NCI-H2107 treated with DMSO at 0.1 percent for 48 hours (cell line): Measurements from ENCODE around the gene NUDCD3.
"Not testable (repeated sequence)": the region's sequence is repeated elsewhere in the genome, so short reads cannot be mapped to it uniquely, and the experiment has no call there.

Experiments
- DNase-seq: peaks from one replicate; lab custom pipeline; 2025; ENCODE audit not compliant: unreplicated experiment; lab: John Stamatoyannopoulos, UW

NUDCD3 gene

GRCh38 chr7:44449584-44449928 lies 40.9 kb downstream of the NUDCD3 start:
- no peak for DNase-seq

DNA sequence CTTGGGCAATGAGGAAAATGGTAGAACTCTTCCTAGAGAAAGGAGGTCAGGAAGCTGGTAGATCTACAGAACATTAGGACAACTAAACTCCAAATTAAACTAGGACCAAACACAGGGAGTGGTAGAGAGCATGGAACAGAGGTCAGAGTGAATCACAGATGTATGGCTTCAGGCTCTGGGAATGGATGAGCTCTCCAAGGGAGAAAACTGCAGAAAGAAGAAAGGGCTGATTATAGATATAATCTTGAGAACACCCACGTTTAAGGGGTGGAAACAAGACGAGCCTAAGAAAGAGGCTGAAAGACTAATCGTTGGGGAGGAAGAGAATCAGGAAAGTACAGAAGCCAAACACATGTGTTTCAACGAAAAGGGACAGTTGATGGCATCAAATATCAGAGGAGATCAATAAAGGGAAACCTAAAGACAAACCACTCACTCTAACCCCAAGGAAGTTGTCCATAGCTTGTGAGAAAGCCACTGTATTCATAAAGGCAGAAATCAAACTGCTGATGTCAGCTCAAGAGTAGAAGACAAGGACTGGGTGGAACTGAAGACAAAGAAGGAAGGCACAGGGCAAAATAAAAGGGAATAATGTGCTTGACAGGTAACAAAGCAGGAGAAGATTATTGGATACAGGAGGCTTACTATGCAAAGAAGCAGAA lies 41.4 kb downstream of the NUDCD3 start:
- no peak for DNase-seq

- no peak for DNase-seq
Measured at GRCh38 chr7:44447874-44448425, 42.5 kb downstream of the NUDCD3 start.

- no peak for DNase-seq
Measured at GRCh38 chr7:44445986-44446671, 44.3 kb downstream of the NUDCD3 start.

DNA sequence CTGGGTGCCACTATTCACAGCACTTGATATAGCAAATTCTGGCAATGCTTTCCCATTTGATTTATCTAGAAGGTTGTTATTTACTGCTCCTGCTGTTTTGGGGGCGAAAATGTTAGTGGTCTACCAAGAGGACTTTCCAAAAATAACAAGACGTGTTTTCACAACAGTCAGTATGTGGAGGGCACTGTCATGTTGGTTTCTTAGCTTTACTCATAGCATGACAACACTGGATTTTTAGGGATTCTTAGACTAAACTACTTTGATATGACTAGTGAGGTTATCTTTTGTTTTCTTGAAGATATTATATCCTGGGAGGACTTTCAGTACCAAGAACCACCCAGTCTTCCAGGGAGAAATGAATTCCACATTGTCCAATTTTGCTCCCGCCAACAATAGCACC lies 49.4 kb downstream of the NUDCD3 start:
- no peak for DNase-seq

DNA sequence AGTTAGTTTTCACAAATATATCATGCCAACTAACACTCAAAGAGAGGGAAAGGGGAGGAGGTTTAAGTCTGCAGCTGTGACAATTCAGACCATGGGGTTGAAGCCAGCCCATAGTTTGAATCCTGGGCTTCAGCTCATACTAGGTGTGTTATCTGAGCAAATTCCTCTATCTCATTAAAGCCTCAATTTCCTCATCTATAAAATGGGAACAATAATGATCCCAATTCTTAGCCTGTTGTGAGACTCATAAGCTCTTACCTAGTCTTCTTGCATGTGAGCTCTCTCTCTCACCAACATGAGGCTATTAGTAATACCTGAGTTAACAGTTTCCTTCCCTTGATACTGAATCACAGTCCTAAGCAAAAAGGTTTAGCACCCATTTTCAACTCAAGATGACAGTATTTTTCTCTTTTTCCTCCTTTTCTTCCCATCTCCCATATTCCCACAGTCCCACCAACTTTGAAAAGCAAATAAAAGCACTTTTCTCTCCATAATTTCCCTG lies 49.8 kb downstream of the NUDCD3 start:
- DNase-seq: no peak

DNA sequence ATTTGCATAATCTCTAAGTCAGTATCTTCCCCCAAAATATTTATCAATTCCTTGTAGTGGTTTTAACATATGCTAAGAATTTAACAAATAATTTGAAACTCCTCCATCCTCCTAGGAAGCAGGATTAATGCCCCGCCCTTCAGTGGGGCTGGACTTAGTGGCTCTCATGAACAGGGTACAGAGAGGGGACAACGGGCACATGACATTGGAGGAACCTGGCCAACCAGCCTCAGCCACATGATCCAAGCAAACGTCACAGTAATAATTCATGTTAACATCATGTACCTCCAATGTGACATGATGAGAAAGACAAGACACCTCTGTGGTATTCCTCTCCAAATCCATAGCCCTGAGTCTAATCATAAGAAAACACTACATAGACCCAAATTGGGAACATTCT lies 50.5 kb downstream of the NUDCD3 start:
- no peak for DNase-seq

DNA sequence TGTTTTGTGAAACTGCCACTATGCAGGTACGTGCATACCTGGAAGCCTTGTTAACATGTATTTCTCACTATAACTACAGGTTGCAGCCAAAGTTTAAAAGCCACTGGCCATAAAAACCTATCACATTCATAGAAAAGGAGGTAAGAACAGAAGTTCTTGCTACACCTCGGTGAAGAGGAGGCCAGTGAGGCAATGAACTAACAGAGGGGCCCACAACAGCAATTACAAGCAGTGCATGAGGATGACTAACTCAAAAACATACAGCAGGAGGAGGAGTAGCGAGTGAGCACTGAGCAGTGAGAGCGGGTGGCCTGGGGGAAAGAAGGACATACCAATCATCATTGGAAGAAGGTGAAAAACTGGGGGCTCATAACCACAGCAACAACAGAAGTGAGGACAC lies 51.6 kb downstream of the NUDCD3 start:
- DNase-seq: no peak

- no peak for DNase-seq
Measured at GRCh38 chr7:44434201-44434600, 56.3 kb downstream of the NUDCD3 start.

DNA sequence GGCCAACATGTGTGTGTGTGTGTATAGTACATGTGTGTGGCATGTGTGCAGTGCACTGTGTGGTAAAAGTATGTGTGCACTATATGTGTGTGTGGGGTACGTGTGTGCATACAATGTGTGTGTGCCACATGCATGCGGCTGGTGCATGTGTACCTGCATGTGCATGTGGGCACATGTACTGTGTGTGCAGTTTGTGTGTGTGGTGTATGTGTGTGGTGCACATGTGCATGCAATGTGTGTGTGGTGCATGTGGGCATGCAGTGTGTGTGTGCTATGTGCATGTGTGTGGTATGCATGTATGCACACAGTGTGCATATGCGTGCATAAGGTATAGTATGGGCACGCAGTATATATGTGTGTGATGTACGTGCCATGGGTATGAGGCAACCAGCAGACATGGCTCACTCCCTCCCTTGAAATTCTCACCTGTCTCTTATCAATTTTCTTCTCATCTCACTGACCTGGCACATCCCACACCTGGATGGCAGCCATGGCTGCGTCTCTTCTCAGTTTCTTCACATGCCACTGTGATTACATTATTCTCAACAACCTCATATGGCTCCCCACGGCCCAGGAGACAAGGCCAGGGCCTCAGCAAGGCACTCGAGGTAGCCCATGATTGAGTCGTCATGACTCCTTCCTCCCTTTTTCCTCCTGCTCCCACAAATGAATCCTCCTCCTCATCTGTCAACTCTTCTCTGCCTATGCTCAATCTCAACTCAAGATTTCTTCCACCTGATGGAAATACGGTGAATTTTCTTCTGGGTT lies 57.0 kb downstream of the NUDCD3 start:
- DNase-seq: no peak

DNA sequence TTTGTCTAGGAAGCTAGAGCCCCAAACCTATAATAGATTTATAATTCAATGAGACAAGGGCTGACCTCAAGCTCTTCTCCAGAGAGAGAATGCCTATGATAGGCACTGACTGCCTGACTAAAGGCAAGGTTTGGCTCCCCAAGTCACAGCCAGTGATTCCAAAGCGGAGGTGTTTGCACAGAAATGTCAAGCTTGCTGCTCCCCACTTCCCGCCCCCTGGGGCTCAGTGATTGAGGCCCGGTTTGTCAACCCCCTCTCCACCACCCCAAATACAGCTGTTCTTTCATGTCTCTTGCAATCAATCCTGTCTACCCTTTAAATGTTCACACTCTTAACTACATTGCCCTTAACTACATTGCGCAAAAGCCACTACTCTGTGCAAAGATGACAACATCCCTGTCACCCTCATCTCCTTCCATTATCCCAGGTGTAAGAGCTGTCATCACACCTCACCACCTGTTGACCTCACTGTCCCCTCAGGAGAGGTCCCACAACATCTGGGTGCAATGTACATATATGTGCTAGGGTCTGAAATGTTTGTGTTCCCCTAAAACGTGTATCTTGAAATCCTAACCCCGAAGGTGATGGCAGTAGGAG lies 58.0 kb downstream of the NUDCD3 start:
- DNase-seq: no peak

GRCh38 chr7:44431091-44431608 lies 59.3 kb downstream of the NUDCD3 start:
- no peak for DNase-seq

GRCh38 chr7:44430054-44430453 lies 60.4 kb downstream of the NUDCD3 start:
- DNase-seq: no peak

- not testable (repeated sequence) for DNase-seq
Measured at GRCh38 chr7:44424762-44425161, 65.7 kb downstream of the NUDCD3 start.

- no peak for DNase-seq
Measured at GRCh38 chr7:44416941-44417340, 73.5 kb downstream of the NUDCD3 start.

- DNase-seq: no peak
Measured at GRCh38 chr7:44415510-44415909, 74.9 kb downstream of the NUDCD3 start.

DNA sequence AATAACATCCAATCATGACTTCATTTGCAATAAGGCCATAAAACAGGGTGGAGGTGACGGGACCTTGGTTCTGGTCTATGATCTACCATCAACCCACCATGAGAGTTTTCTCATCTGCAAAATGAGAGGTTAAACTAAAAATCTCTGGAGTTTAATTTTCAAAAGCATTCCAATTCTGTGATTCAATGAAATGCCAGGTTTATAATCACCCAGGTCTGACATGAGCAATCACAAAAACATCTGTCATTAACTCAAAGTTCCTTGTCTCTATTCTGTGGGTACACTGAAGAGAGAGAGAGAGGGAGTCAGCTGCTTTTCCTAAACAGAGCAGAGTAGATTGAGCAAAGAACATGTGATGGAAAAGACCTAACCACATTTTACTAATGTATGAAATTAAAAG lies 75.4 kb downstream of the NUDCD3 start:
- DNase-seq: no peak

GRCh38 chr7:44411306-44411705 lies 79.2 kb downstream of the NUDCD3 start:
- no peak for DNase-seq

- DNase-seq: no peak
Measured at GRCh38 chr7:44408596-44408995, 81.9 kb downstream of the NUDCD3 start.

DNA sequence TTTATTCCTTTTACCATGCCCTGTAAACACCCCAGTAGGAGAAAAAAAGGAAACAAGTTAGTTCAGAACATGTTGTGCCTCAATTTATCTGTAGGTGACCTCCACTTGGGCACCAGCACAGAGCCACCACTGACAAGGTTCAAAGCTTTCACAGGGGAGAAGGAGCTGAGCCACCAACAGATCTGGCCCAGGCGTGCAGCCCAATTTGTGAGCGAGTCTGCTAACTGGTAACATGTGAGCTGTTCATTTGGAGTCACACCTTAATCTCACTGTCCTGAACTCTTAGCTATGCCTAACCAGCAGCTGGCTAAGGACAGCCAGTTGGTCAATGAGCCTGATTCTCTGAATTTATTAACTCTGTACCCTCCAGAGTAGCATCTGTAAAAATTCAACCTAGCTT lies 86.7 kb downstream of the NUDCD3 start:
- no peak for DNase-seq

DNA sequence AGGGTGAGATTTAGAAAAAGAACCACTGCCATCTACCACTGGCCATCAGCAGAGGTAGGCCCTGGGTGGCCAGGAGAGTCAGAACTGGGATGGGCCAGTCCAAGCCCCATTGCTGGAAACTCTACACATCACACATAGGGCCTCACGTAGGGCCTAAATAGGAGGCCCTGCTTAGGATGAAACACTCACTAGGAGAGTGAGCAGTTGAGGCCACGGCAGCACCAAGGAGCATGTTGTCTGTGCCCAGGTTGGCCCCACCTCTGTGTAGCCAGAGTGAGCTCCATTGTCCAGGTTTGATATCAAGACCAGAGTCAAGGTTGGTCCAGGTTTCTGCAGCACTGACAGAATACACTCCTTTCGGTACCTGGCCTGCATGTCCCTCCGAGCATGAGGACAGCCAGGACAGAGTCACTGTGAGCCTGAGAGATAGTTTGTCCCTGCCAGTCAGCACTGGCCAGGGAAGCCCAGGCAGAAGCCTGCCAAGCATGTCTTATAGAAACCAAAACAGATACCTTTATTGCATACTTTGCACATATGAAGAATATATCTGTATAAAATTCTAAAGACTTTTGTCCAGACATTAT lies 87.2 kb downstream of the NUDCD3 start:
- no peak for DNase-seq
